ENCODE measurements around the gene FAM210B. TPM values are rescaled to one million over a fixed set of nuclear protein-coding genes. Genes with fewer than 3 reads are reported as not detected.

FAM210B gene
- total RNA-seq, 1 experiment from 2014 or later = 19.1 TPM

- peak overlapping the region; percentile 16 for H3K4me3 Mint-ChIP-seq
- H3K36me3 Mint-ChIP-seq = no peaks in the 10 kb centered on the region
- ChIA-PET POLR2A (no interaction called here), CTCF (no interaction called here)
- no peak overlapping the region for H3K27ac Mint-ChIP-seq
- peak; percentile 54 for ATAC-seq
- H3K27me3 Mint-ChIP-seq (ENCODE audit: low read depth) = peaks cover 89% of the 10 kb centered on the region
- H3K4me1 Mint-ChIP-seq = peaks cover 27% of the 10 kb centered on the region
- 0 out of 2 replicates have a peak, but pooled peaks cover 4% of the 10 kb centered on the region for H3K9me3 Mint-ChIP-seq
- TF ChIP-seq ZNF512 (CRISPR knock-in tag; IDR thresholded peaks at IDR 0.05; ENCODE audit: borderline replicate concordance) (no peak), ZNF416 (CRISPR knock-in tag; IDR thresholded peaks at IDR 0.05) (no peak), TP53 (CRISPR knock-in tag; IDR thresholded peaks at IDR 0.05) (no peak), NR3C1 (CRISPR knock-in tag; conservative IDR thresholded peaks at IDR 0.05; ENCODE audit: low read depth) (no peak)
- TF ChIP-seq, protein P1, sequence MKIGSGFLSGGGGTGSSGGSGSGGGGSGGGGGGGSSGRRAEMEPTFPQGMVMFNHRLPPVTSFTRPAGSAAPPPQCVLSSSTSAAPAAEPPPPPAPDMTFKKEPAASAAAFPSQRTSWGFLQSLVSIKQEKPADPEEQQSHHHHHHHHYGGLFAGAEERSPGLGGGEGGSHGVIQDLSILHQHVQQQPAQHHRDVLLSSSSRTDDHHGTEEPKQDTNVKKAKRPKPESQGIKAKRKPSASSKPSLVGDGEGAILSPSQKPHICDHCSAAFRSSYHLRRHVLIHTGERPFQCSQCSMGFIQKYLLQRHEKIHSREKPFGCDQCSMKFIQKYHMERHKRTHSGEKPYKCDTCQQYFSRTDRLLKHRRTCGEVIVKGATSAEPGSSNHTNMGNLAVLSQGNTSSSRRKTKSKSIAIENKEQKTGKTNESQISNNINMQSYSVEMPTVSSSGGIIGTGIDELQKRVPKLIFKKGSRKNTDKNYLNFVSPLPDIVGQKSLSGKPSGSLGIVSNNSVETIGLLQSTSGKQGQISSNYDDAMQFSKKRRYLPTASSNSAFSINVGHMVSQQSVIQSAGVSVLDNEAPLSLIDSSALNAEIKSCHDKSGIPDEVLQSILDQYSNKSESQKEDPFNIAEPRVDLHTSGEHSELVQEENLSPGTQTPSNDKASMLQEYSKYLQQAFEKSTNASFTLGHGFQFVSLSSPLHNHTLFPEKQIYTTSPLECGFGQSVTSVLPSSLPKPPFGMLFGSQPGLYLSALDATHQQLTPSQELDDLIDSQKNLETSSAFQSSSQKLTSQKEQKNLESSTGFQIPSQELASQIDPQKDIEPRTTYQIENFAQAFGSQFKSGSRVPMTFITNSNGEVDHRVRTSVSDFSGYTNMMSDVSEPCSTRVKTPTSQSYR (CRISPR knock-in tag; IDR thresholded peaks at IDR 0.05) = no peak
- TF ChIP-seq, protein P2, sequence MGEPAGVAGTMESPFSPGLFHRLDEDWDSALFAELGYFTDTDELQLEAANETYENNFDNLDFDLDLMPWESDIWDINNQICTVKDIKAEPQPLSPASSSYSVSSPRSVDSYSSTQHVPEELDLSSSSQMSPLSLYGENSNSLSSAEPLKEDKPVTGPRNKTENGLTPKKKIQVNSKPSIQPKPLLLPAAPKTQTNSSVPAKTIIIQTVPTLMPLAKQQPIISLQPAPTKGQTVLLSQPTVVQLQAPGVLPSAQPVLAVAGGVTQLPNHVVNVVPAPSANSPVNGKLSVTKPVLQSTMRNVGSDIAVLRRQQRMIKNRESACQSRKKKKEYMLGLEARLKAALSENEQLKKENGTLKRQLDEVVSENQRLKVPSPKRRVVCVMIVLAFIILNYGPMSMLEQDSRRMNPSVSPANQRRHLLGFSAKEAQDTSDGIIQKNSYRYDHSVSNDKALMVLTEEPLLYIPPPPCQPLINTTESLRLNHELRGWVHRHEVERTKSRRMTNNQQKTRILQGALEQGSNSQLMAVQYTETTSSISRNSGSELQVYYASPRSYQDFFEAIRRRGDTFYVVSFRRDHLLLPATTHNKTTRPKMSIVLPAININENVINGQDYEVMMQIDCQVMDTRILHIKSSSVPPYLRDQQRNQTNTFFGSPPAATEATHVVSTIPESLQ (CRISPR knock-in tag; IDR thresholded peaks at IDR 0.05) = no peak
- peak; percentile 17 for DNase-seq (ENCODE audit: low spot score)
Observed at GRCh38 chr20:56347628-56348304, 11.0 kb upstream of the FAM210B start.

- peaks cover 27% of the 10 kb centered on the region for H3K4me1 Mint-ChIP-seq
- H3K36me3 Mint-ChIP-seq = no peaks in the 10 kb centered on the region
- 0 out of 2 replicates have a peak, but pooled peaks cover 4% of the 10 kb centered on the region for H3K9me3 Mint-ChIP-seq
- ATAC-seq = no peak
- DNase-seq (ENCODE audit: low spot score) = no peak
- H3K27me3 Mint-ChIP-seq (ENCODE audit: low read depth) = peaks cover 84% of the 10 kb centered on the region
- ChIA-PET POLR2A (no interaction called here), CTCF (no interaction called here)
- H3K4me3 Mint-ChIP-seq = peak overlapping the region; percentile 16
- H3K27ac Mint-ChIP-seq = no peak overlapping the region
- TF ChIP-seq ETV6 (CRISPR knock-in tag; IDR thresholded peaks at IDR 0.05) (no peak), ZNF416 (CRISPR knock-in tag; IDR thresholded peaks at IDR 0.05) (no peak), ZNF138 (CRISPR knock-in tag; conservative IDR thresholded peaks at IDR 0.05) (no peak), ZNF396 (CRISPR knock-in tag; IDR thresholded peaks at IDR 0.05; ENCODE audit: borderline replicate concordance) (no peak), GRHL2 (CRISPR knock-in tag; IDR thresholded peaks at IDR 0.05; ENCODE audit: insufficient replicate concordance, severe bottlenecking) (no peak), IRF2 (CRISPR knock-in tag; IDR thresholded peaks at IDR 0.05; ENCODE audit: borderline replicate concordance, low read depth) (no peak), TEAD4 (CRISPR knock-in tag; IDR thresholded peaks at IDR 0.05) (no peak), OVOL2 (CRISPR knock-in tag; IDR thresholded peaks at IDR 0.05; ENCODE audit: borderline replicate concordance) (no peak), MAX (CRISPR knock-in tag; IDR thresholded peaks at IDR 0.05) (no peak), MYBL2 (CRISPR knock-in tag; IDR thresholded peaks at IDR 0.05) (no peak), KAT7 (CRISPR knock-in tag; IDR thresholded peaks at IDR 0.05; ENCODE audit: borderline replicate concordance) (no peak), NR1H2 (CRISPR knock-in tag; IDR thresholded peaks at IDR 0.05) (no peak)
- TF ChIP-seq, protein P3, sequence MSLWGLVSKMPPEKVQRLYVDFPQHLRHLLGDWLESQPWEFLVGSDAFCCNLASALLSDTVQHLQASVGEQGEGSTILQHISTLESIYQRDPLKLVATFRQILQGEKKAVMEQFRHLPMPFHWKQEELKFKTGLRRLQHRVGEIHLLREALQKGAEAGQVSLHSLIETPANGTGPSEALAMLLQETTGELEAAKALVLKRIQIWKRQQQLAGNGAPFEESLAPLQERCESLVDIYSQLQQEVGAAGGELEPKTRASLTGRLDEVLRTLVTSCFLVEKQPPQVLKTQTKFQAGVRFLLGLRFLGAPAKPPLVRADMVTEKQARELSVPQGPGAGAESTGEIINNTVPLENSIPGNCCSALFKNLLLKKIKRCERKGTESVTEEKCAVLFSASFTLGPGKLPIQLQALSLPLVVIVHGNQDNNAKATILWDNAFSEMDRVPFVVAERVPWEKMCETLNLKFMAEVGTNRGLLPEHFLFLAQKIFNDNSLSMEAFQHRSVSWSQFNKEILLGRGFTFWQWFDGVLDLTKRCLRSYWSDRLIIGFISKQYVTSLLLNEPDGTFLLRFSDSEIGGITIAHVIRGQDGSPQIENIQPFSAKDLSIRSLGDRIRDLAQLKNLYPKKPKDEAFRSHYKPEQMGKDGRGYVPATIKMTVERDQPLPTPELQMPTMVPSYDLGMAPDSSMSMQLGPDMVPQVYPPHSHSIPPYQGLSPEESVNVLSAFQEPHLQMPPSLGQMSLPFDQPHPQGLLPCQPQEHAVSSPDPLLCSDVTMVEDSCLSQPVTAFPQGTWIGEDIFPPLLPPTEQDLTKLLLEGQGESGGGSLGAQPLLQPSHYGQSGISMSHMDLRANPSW (CRISPR knock-in tag; conservative IDR thresholded peaks at IDR 0.05; ENCODE audit: low read depth) = no peak
- TF ChIP-seq, protein P4, sequence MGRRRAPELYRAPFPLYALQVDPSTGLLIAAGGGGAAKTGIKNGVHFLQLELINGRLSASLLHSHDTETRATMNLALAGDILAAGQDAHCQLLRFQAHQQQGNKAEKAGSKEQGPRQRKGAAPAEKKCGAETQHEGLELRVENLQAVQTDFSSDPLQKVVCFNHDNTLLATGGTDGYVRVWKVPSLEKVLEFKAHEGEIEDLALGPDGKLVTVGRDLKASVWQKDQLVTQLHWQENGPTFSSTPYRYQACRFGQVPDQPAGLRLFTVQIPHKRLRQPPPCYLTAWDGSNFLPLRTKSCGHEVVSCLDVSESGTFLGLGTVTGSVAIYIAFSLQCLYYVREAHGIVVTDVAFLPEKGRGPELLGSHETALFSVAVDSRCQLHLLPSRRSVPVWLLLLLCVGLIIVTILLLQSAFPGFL (CRISPR knock-in tag; IDR thresholded peaks at IDR 0.05; ENCODE audit: borderline replicate concordance) = no peak
- TF ChIP-seq, protein P5, sequence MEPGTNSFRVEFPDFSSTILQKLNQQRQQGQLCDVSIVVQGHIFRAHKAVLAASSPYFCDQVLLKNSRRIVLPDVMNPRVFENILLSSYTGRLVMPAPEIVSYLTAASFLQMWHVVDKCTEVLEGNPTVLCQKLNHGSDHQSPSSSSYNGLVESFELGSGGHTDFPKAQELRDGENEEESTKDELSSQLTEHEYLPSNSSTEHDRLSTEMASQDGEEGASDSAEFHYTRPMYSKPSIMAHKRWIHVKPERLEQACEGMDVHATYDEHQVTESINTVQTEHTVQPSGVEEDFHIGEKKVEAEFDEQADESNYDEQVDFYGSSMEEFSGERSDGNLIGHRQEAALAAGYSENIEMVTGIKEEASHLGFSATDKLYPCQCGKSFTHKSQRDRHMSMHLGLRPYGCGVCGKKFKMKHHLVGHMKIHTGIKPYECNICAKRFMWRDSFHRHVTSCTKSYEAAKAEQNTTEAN (CRISPR knock-in tag; IDR thresholded peaks at IDR 0.05) = no peak
- TF ChIP-seq, protein P6, sequence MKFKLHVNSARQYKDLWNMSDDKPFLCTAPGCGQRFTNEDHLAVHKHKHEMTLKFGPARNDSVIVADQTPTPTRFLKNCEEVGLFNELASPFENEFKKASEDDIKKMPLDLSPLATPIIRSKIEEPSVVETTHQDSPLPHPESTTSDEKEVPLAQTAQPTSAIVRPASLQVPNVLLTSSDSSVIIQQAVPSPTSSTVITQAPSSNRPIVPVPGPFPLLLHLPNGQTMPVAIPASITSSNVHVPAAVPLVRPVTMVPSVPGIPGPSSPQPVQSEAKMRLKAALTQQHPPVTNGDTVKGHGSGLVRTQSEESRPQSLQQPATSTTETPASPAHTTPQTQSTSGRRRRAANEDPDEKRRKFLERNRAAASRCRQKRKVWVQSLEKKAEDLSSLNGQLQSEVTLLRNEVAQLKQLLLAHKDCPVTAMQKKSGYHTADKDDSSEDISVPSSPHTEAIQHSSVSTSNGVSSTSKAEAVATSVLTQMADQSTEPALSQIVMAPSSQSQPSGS (CRISPR knock-in tag; IDR thresholded peaks at IDR 0.05; ENCODE audit: borderline replicate concordance, low read depth) = no peak
Observed at GRCh38 chr20:56348305-56348693, 10.5 kb upstream of the FAM210B start.
